ENCODE data around the gene DHCR7. TPM values are rescaled to one million over a fixed set of nuclear protein-coding genes. Genes with fewer than 3 reads are reported as not detected.

Gene DHCR7
- total and polyA plus RNA-seq, 2 experiments from 2014 or later: 140 to 303 TPM

GRCh38 chr11:71459076-71459766 lies 11.0 kb upstream of the DHCR7 start:
- Histone ChIP-seq H3K9me3 (ENCODE audit: low read depth) (no peaks in the 10 kb centered on the region), H4K20me1 (ENCODE audit: insufficient read depth, poor library complexity, severe bottlenecking) (no peaks in the 10 kb centered on the region), H3K27ac (no peak overlapping the region), H3K79me2 (peaks cover 14% of the 10 kb centered on the region), H3K9me2 (replicated peaks; ENCODE audit: insufficient read depth) (no peaks in the 10 kb centered on the region), H2AFZ (no peak overlapping the region), H3K27me3 (no peaks in the 10 kb centered on the region), H3K4me1 (ENCODE audit: insufficient read depth) (peaks cover 3% of the 10 kb centered on the region), H3K36me3 (replicated peaks; ENCODE audit: insufficient read depth, low read depth) (no peaks in the 10 kb centered on the region), H3K4me2 (no peak overlapping the region), H3K4me3 (no peak overlapping the region)
- TF ChIP-seq CTCF (IDR thresholded peaks at IDR 0.05; ENCODE audit: poor library complexity): no peak
- TF ChIP-seq EZH2phosphoT487 (IDR thresholded peaks at IDR 0.05; ENCODE audit: low read depth, severe bottlenecking, unreplicated experiment): no peak
- TF ChIP-seq EZH2 (IDR thresholded peaks at IDR 0.05; ENCODE audit: borderline replicate concordance): no peak
- DNase-seq (ENCODE audit: low spot score): no peak
- 98% methylated on average over 23 of the region's 23 CpGs for WGBS (ENCODE audit: low lambda C conversion rate, missing lambda C conversion rate)

GRCh38 chr11:71458146-71459070 lies 10.2 kb upstream of the DHCR7 start:
- no peak for DNase-seq (ENCODE audit: low spot score)
- Histone ChIP-seq H3K4me1 (ENCODE audit: insufficient read depth) (peaks cover 10% of the 10 kb centered on the region), H3K27ac (no peak overlapping the region), H2AFZ (no peak overlapping the region), H3K4me3 (no peak overlapping the region), H3K9me2 (replicated peaks; ENCODE audit: insufficient read depth) (no peaks in the 10 kb centered on the region), H4K20me1 (ENCODE audit: insufficient read depth, poor library complexity, severe bottlenecking) (no peaks in the 10 kb centered on the region), H3K36me3 (replicated peaks; ENCODE audit: insufficient read depth, low read depth) (no peaks in the 10 kb centered on the region), H3K9me3 (ENCODE audit: low read depth) (no peaks in the 10 kb centered on the region), H3K4me2 (no peak overlapping the region), H3K79me2 (peaks cover 22% of the 10 kb centered on the region), H3K27me3 (no peaks in the 10 kb centered on the region)
- TF ChIP-seq CTCF (IDR thresholded peaks at IDR 0.05; ENCODE audit: poor library complexity) (no peak), EZH2phosphoT487 (IDR thresholded peaks at IDR 0.05; ENCODE audit: low read depth, severe bottlenecking, unreplicated experiment) (no peak), EZH2 (IDR thresholded peaks at IDR 0.05; ENCODE audit: borderline replicate concordance) (no peak)
- WGBS (ENCODE audit: low lambda C conversion rate, missing lambda C conversion rate): 94% methylated on average over 26 of the region's 26 CpGs

GRCh38 chr11:71456831-71457230 lies 8.6 kb upstream of the DHCR7 start:
- Histone ChIP-seq H3K79me2 (peaks cover 24% of the 10 kb centered on the region), H4K20me1 (ENCODE audit: insufficient read depth, poor library complexity, severe bottlenecking) (no peaks in the 10 kb centered on the region), H3K9me3 (ENCODE audit: low read depth) (no peaks in the 10 kb centered on the region), H3K27ac (no peak overlapping the region), H2AFZ (no peak overlapping the region), H3K4me2 (no peak overlapping the region), H3K36me3 (replicated peaks; ENCODE audit: insufficient read depth, low read depth) (no peaks in the 10 kb centered on the region), H3K4me1 (ENCODE audit: insufficient read depth) (peaks cover 14% of the 10 kb centered on the region), H3K27me3 (no peaks in the 10 kb centered on the region), H3K9me2 (replicated peaks; ENCODE audit: insufficient read depth) (no peaks in the 10 kb centered on the region), H3K4me3 (no peak overlapping the region)
- DNase-seq (ENCODE audit: low spot score): no peak
- WGBS (ENCODE audit: low lambda C conversion rate, missing lambda C conversion rate): 98% methylated on average over 10 of the region's 10 CpGs
- TF ChIP-seq EZH2 (IDR thresholded peaks at IDR 0.05; ENCODE audit: borderline replicate concordance) (no peak), EZH2phosphoT487 (IDR thresholded peaks at IDR 0.05; ENCODE audit: low read depth, severe bottlenecking, unreplicated experiment) (no peak), CTCF (IDR thresholded peaks at IDR 0.05; ENCODE audit: poor library complexity) (no peak)

All from hepatocyte (in vitro differentiated cells).